ENCODE results near the gene TM9SF1.

TM9SF1 gene

DNA sequence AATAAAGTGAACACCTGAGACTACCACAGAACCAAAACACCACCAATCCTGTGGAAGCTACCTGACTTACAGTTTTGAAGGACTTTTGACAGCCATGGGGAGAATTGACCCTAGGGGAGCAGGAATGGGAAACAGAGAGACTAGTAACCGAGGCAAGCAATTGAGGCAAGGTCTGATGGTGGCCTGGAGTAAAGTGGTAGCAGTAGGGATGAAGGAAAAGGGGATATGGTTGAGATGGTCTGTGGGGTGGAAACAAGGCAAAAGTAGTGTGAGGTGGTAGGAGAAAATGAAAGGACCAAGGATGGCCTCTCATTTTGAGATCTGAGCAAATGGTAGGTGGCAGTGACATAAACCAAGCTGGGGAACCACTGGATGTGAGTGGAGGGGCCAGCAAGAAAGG lies 38.4 kb downstream of the TM9SF1 start:
- in situ Hi-C loops (cut with MboI; ENCODE audit: low sequenced_read_pairs), result no loop called here

DNA sequence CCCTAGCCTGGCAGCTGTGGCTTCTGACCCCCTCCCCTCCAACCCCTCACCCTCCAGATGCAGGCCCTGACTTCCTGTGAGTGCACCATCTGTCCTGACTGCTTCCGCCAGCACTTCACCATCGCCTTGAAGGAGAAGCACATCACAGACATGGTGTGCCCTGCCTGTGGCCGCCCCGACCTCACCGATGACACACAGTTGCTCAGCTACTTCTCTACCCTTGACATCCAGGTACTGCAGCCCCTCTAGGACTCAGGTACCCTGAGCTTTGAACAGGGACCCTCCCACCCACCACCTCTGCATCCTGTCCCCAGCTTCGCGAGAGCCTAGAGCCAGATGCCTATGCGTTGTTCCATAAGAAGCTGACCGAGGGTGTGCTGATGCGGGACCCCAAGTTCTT lies 40.1 kb downstream of the TM9SF1 start:
- in situ Hi-C loops (cut with MboI; ENCODE audit: low sequenced_read_pairs), result no loop called here

DNA sequence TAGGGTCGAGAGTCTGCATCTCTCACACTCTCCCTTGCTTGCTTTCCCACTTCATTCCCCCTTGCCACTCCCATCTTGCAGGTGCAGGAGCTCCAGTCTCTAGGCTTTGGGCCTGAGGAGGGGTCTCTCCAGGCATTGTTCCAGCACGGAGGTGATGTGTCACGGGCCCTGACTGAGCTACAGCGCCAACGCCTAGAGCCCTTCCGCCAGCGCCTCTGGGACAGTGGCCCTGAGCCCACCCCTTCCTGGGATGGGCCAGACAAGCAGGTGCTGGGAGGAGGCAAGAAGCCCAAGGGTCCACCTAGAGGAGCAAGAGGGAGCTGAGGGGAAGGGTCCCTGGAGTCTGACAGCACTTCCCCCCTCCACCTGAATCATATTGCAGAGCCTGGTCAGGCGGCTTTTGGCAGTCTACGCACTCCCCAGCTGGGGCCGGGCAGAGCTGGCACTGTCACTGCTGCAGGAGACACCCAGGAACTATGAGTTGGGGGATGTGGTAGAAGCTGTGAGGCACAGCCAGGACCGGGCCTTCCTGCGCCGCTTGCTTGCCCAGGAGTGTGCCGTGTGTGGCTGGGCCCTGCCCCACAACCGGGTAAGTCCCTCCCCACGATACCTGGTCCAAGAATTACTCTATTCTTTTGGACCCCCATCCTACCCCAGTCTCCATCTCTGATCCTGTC lies 43.7 kb downstream of the TM9SF1 start:
- in situ Hi-C loops (cut with MboI; ENCODE audit: low sequenced_read_pairs), result no loop called here

- in situ Hi-C loops (cut with MboI; ENCODE audit: low sequenced_read_pairs), result no loop called here
These were observed 44.2 kb downstream of the TM9SF1 start for GRCh38 chr14:24150993-24151392.

DNA sequence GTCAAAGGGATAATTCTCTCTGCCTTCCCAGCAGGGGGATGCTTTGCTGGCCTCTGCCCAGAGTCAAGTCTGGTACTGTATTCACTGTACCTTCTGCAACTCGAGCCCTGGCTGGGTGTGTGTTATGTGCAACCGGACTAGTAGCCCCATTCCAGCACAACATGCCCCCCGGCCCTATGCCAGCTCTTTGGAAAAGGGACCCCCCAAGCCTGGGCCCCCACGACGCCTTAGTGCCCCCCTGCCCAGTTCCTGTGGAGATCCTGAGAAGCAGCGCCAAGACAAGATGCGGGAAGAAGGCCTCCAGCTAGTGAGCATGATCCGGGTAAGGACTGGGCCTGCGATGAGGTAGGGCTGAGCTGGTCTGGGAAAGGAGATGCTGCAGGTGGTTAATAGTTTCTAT lies 44.7 kb downstream of the TM9SF1 start:
- in situ Hi-C loops (cut with MboI; ENCODE audit: low sequenced_read_pairs), result no loop called here

DNA sequence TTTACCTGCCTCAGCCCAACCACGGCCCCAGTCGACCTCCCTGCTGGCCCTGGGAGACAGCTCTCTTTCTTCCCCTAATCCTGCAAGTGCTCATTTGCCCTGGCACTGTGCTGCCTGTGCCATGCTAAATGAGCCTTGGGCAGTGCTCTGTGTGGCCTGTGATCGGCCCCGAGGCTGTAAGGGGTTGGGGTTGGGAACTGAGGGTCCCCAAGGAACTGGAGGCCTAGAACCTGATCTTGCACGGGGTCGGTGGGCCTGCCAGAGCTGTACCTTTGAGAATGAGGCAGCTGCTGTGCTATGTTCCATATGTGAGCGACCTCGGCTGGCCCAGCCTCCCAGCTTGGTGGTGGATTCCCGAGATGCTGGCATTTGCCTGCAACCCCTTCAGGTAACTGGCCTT lies 45.2 kb downstream of the TM9SF1 start:
- in situ Hi-C loops (cut with MboI; ENCODE audit: low sequenced_read_pairs), result no loop called here

DNA sequence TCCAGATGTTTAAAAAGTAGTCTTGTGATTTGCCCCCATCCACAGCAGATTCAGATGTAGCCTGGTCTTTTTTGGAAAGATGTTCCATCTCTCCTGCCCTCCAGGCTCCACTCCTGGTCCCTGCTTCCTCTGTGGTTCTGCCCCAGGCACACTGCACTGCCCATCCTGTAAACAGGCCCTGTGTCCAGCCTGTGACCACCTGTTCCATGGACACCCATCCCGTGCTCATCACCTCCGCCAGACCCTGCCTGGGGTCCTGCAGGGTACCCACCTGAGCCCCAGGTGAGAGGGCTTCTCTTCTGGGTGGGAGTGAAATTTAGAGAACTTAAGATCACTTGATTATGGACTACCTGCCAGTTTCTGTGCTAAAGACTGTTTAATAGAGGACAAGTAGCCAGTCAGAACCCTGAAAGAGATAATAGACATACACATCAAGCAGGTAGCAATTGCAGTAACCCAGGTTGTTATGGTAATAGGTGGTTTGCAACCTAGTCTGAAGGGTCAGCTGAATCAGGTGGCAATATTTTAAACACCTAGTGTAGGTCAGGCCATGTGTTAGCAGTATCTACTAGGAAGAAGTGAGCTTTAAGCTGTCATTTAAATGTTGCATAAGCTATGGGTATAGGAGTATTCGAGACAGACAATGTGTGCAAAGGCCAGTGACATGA lies 45.8 kb downstream of the TM9SF1 start:
- in situ Hi-C loops (cut with MboI; ENCODE audit: low sequenced_read_pairs), result no loop called here

DNA sequence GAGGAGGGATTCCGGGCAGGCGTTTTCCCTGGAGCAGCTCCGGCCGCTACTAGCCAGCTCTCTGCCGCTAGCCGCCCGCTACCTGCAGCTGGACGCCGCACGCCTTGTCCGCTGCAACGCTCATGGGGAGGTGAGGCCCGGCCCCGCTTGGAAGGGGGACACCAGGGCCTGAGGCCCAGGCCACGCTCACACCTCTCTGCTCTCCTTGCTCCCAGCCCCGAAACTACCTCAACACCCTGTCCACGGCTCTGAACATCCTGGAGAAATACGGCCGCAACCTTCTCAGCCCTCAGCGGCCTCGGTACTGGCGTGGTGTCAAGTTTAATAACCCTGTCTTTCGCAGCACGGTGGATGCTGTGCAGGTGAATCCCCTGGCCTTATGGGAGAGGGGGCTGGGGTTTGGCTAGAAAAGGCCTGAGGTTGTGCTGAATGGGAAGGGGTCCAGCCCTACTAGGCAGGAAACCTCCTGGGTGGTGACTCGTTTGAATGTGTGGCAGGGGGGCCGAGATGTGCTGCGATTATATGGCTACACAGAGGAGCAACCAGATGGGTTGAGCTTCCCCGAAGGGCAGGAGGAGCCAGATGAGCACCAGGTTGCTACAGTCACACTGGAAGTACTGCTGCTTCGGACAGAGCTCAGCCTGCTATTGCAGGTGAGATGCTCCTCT lies 47.3 kb downstream of the TM9SF1 start:
- in situ Hi-C loops (cut with MboI; ENCODE audit: low sequenced_read_pairs), result no loop called here

GRCh38 chr14:24146978-24147760 lies 48.1 kb downstream of the TM9SF1 start, which contains the start of gene RNF31:
Gene RNF31 (plus strand): TSS chr14:24147498. CDS start chr14:24147699, 201 bp downstream.
- in situ Hi-C loops (cut with MboI; ENCODE audit: low sequenced_read_pairs), result no loop called here

DNA sequence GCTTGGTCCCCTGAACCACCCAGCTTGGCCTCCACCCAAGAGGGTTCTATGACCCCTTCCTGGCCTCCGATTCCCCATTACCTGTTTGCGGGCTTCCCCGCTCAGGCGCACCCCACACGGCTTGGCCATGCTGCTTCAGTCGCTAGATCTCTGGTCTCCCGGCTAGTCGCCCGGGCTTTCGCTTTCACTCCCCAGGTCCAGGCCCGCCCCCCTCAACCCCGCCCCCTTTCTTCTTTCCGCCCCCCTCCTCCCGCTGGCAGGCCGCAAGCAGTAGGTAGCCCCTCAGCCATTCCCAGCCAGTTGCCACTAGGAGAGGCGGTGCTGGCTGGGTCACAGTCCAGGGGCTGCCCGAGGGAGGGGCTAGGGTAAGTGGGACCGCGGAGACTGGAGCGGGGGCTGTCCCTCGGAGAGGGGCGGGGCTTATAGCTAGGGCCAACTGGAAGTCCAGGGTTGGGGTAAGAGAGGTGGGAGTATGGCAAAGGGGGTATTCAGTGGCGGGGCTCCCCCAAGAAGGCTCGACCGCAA lies 48.7 kb downstream of the TM9SF1 start, which contains the start of gene PSME2:
Gene PSME2 (minus strand): TSS at position 158 of the 525 bp plus-strand sequence. CDS start 29 bp downstream, at position 129.
- in situ Hi-C loops (cut with MboI; ENCODE audit: low sequenced_read_pairs), result no loop called here

DNA sequence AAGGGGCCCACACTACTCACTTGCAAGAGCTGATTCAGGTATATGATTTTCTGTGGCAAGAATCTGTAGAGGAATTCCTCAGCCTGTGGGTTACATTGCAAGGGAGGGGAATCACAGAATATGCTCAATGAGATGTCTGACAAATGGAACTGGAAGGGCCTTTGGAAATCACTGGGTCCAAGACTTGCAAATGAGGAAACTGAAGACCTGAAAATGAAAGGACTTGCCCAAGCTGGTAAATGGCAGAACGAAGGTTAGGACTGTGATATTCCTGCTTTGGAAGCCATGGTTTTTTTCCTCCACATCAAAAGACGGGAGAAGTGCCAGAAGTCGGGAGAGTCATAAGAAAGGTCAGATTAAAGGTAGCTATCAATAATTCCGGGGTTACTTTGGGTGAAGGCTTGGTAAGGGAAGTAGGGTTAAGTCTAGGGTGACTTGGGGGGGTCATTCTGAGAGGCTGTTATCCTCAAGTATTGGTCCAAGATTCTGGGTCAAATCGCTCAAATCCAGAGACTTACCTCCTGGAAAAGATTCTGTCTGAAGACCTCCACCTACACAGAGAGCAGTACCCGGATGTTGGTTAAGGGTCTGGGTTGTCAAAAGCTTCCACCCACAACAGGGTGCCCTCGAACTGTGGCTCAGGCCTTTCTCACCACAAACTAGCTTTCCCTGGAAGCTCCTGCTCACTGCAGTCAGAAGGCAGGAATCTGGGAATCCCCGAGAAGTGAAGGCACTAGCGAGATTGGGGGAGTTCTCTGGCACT lies 49.4 kb downstream of the TM9SF1 start:
- in situ Hi-C loops (cut with MboI; ENCODE audit: low sequenced_read_pairs), result no loop called here

DNA sequence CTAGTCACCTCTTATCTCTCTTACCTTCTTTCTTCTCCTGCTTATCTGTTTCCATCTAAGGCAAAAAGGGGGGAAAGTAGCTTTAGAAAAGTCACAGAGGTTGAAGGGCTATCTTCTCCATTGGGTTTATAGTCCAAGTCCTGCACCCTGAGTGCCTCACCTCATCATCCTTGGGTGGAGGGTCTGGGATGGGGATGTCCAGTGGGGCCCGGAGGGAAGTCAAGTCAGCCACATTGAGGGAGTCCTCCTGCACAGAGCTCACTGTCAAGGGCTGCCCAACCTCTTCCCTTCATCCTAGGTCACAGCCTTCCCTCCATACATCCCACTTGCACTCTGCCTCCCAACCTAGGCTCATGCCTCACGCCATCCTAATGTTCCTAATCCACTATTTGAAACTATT lies 50.0 kb downstream of the TM9SF1 start:
- in situ Hi-C loops (cut with MboI; ENCODE audit: low sequenced_read_pairs), result no loop called here

- in situ Hi-C loops (cut with MboI; ENCODE audit: low sequenced_read_pairs), result no loop called here
These were observed 50.8 kb downstream of the TM9SF1 start for GRCh38 chr14:24144451-24144850.

DNA sequence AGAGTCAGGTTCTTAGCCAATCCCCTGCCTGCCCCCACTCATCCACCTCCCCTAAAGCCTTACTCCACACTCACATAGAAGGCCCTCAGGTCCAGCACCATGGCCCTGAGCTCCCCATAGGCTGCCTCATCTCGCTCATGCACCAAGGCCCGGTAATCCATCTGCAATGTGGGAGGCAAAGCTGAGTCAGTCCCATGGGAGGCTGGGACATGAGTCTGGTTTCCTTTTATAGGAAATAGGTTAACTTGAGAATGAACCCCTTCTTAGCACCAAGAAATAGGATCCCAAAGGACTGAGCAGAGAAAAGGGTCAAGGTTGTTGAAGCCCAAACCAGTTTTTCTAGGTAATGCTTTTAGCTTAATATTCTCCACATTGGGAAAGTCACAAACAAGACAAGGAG lies 51.7 kb downstream of the TM9SF1 start:
- in situ Hi-C loops (cut with MboI; ENCODE audit: low sequenced_read_pairs), result no loop called here

- in situ Hi-C loops (cut with MboI; ENCODE audit: low sequenced_read_pairs), result no loop called here
These were observed 54.0 kb downstream of the TM9SF1 start, which contains the start of gene EMC9 for GRCh38 chr14:24141097-24141880. Gene EMC9 (minus strand): TSS chr14:24141591. CDS start chr14:24141304, 287 bp downstream.

- in situ Hi-C loops (cut with MboI; ENCODE audit: low sequenced_read_pairs), result no loop called here
These were observed 55.8 kb downstream of the TM9SF1 start for GRCh38 chr14:24139272-24139934.

Measured in HL-60/S4 (cell line).